Nephron progenitor cell (in vitro differentiated cells): ENCODE results near the gene SUN5.
"Not testable (repeated sequence)": the region's sequence is repeated elsewhere in the genome, so short reads cannot be mapped to it uniquely, and the experiment has no call there.

Experiments used
- DNase-seq: peaks from one replicate; pipeline ENCODE4 v3.0.0; 2021
- H3K27ac Mint-ChIP-seq: 2 replicates; pipeline ENCODE4 v1.8.0; 2021; ENCODE audit warnings: mild to moderate bottlenecking, moderate library complexity, mixed read lengths
- H3K27me3 Mint-ChIP-seq: 2 replicates; pipeline ENCODE4 v1.8.0; 2021; ENCODE audit warnings: mild to moderate bottlenecking, low read depth, mixed read lengths; ENCODE audit not compliant: poor library complexity
- H3K36me3 Mint-ChIP-seq: 2 replicates; pipeline ENCODE4 v1.8.0; 2021; ENCODE audit warnings: low read depth, mixed read lengths
- H3K4me1 Mint-ChIP-seq: 2 replicates; pipeline ENCODE4 v1.8.0; 2021; ENCODE audit warnings: mixed read lengths
- H3K4me3 Mint-ChIP-seq: 2 replicates; pipeline ENCODE4 v1.8.0; 2021; ENCODE audit warnings: mild to moderate bottlenecking, moderate library complexity, mixed read lengths
- H3K9me3 Mint-ChIP-seq: 2 replicates; pipeline ENCODE4 v1.8.0; 2021; ENCODE audit warnings: mild to moderate bottlenecking, moderate library complexity, mixed read lengths
- CTCF ChIP-seq: fragments of 200-600 bp; sonication (generic); IDR thresholded peaks from 2 replicates; pipeline ENCODE4 v1.5.0; 2021; ENCODE audit warnings: antibody characterized with exemption

Gene SUN5

GRCh38 chr20:32977281-32978008, 26.8 kb downstream of the SUN5 start:
- DNase-seq: no peak
- Mint-ChIP-seq H3K9me3 (peaks cover 8% of the 10 kb centered on the region), H3K4me3 (no peak overlapping the region), H3K4me1 (peaks cover 30% of the 10 kb centered on the region), H3K27ac (no peak overlapping the region), H3K27me3 (peaks cover 4% of the 10 kb centered on the region), H3K36me3 (no peaks in the 10 kb centered on the region)
- no peak for TF ChIP-seq CTCF

- no peak overlapping the region for H3K4me3 Mint-ChIP-seq
- H3K27me3 Mint-ChIP-seq: peaks cover 4% of the 10 kb centered on the region
- H3K27ac Mint-ChIP-seq: no peak overlapping the region
- H3K4me1 Mint-ChIP-seq: peaks cover 25% of the 10 kb centered on the region
- no peak for TF ChIP-seq CTCF
- peaks cover 8% of the 10 kb centered on the region for H3K9me3 Mint-ChIP-seq
- DNase-seq: no peak
- H3K36me3 Mint-ChIP-seq: no peaks in the 10 kb centered on the region
These were observed 27.5 kb downstream of the SUN5 start for GRCh38 chr20:32976746-32977145.

GRCh38 chr20:32975698-32976674, 28.2 kb downstream of the SUN5 start:
- peaks cover 4% of the 10 kb centered on the region for H3K27me3 Mint-ChIP-seq
- H3K9me3 Mint-ChIP-seq: peaks cover 8% of the 10 kb centered on the region
- TF ChIP-seq CTCF: no peak
- H3K4me3 Mint-ChIP-seq: no peak overlapping the region
- H3K4me1 Mint-ChIP-seq: peaks cover 25% of the 10 kb centered on the region
- no peaks in the 10 kb centered on the region for H3K36me3 Mint-ChIP-seq
- no peak overlapping the region for H3K27ac Mint-ChIP-seq
- no peak for DNase-seq

- H3K9me3 Mint-ChIP-seq, H3K36me3 Mint-ChIP-seq, H3K27ac Mint-ChIP-seq, DNase-seq, H3K27me3 Mint-ChIP-seq, H3K4me3 Mint-ChIP-seq: not testable (repeated sequence)
- peaks cover 25% of the 10 kb centered on the region for H3K4me1 Mint-ChIP-seq
These were observed 29.1 kb downstream of the SUN5 start for GRCh38 chr20:32975121-32975520.

GRCh38 chr20:32974204-32975064, 29.8 kb downstream of the SUN5 start:
- not testable (repeated sequence) for H3K36me3 Mint-ChIP-seq, H3K4me3 Mint-ChIP-seq, H3K27me3 Mint-ChIP-seq, DNase-seq, H3K9me3 Mint-ChIP-seq
- peak overlapping the region; percentile 97 for H3K27ac Mint-ChIP-seq
- H3K4me1 Mint-ChIP-seq: peaks cover 25% of the 10 kb centered on the region

- Mint-ChIP-seq H3K9me3 (peaks cover 8% of the 10 kb centered on the region), H3K27ac (no peak overlapping the region)
- no peak for TF ChIP-seq CTCF
These were observed 31.0 kb downstream of the SUN5 start for GRCh38 chr20:32973077-32973717.

More at GRCh38 chr20:32973077-32973717, 31.0 kb downstream of the SUN5 start:
- H3K36me3 Mint-ChIP-seq: no peaks in the 10 kb centered on the region
- no peak for DNase-seq
- peaks cover 4% of the 10 kb centered on the region for H3K27me3 Mint-ChIP-seq
- H3K4me1 Mint-ChIP-seq: peaks cover 34% of the 10 kb centered on the region
- H3K4me3 Mint-ChIP-seq: no peak overlapping the region
